C4-2B (cell line): ENCODE measurements around the gene UFD1.

ENCODE experiments used
- ZFX ChIP-seq: fragments of 450-650 bp; IDR thresholded peaks from 2 replicates; pipeline ENCODE4 v1.6.1; 2017
- TF ChIP-seq, protein P1 (sequence below): fragments of 450-650 bp; conservative IDR thresholded peaks from 2 replicates; pipeline ENCODE4 v1.5.1; 2017; ENCODE audit warnings: mild to moderate bottlenecking

DNA sequence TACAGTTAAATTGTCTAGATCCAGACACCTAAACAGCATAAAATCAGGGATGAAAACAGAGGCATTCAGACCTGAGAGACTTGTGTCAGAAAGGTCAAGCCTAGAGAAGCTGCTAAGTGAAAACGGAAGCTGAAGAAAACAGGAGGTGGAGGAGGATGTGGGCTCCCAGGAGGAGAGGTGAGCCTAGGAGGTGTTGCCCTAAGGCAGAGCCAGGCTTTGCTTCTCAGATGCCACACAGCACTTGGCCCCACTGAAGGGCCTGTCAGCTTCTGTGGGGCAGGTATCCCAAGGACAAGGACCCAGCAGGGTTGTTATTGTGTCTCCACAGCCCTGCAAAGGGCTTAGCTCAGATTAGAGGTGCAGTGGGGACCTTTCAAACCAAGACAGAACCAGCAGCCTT lies 14.4 kb downstream of the UFD1 start:
- TF ChIP-seq, protein P1, sequence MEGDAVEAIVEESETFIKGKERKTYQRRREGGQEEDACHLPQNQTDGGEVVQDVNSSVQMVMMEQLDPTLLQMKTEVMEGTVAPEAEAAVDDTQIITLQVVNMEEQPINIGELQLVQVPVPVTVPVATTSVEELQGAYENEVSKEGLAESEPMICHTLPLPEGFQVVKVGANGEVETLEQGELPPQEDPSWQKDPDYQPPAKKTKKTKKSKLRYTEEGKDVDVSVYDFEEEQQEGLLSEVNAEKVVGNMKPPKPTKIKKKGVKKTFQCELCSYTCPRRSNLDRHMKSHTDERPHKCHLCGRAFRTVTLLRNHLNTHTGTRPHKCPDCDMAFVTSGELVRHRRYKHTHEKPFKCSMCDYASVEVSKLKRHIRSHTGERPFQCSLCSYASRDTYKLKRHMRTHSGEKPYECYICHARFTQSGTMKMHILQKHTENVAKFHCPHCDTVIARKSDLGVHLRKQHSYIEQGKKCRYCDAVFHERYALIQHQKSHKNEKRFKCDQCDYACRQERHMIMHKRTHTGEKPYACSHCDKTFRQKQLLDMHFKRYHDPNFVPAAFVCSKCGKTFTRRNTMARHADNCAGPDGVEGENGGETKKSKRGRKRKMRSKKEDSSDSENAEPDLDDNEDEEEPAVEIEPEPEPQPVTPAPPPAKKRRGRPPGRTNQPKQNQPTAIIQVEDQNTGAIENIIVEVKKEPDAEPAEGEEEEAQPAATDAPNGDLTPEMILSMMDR, result no peak
- TF ChIP-seq ZFX, result no peak
